COLO668 (cell line): Measurements from ENCODE around the gene CDC42EP4.

Experiments used
- DNase-seq: peaks from one replicate; lab custom pipeline; 2025; ENCODE audit not compliant: unreplicated experiment; lab: John Stamatoyannopoulos, UW

CDC42EP4 gene

GRCh38 chr17:73257516-73257915, 54.3 kb downstream of the CDC42EP4 start:
- DNase-seq: no peak

- no peak for DNase-seq
These were observed 55.6 kb downstream of the CDC42EP4 start for GRCh38 chr17:73256220-73256619.

GRCh38 chr17:73255671-73256181, 56.1 kb downstream of the CDC42EP4 start:
- peak; percentile 37 for DNase-seq

GRCh38 chr17:73251871-73252270, 59.9 kb downstream of the CDC42EP4 start:
- no peak for DNase-seq

- DNase-seq: no peak
These were observed 60.8 kb downstream of the CDC42EP4 start for GRCh38 chr17:73250851-73251640.

- no peak for DNase-seq
These were observed 62.1 kb downstream of the CDC42EP4 start for GRCh38 chr17:73249700-73250099.

- DNase-seq: no peak
These were observed 63.3 kb downstream of the CDC42EP4 start for GRCh38 chr17:73248532-73248931.

- no peak for DNase-seq
These were observed 64.1 kb downstream of the CDC42EP4 start for GRCh38 chr17:73247726-73248125.

- DNase-seq: no peak
These were observed 71.2 kb downstream of the CDC42EP4 start for GRCh38 chr17:73240561-73240960.

- DNase-seq: no peak
These were observed 74.1 kb downstream of the CDC42EP4 start for GRCh38 chr17:73237714-73238113.

GRCh38 chr17:73234736-73235135, 77.1 kb downstream of the CDC42EP4 start:
- no peak for DNase-seq
